ENCODE data around the gene HIF1AN.
A peak's percentile ranks its signal among the peaks of the same experiment; 100 is the strongest.

HIF1AN gene

DNA sequence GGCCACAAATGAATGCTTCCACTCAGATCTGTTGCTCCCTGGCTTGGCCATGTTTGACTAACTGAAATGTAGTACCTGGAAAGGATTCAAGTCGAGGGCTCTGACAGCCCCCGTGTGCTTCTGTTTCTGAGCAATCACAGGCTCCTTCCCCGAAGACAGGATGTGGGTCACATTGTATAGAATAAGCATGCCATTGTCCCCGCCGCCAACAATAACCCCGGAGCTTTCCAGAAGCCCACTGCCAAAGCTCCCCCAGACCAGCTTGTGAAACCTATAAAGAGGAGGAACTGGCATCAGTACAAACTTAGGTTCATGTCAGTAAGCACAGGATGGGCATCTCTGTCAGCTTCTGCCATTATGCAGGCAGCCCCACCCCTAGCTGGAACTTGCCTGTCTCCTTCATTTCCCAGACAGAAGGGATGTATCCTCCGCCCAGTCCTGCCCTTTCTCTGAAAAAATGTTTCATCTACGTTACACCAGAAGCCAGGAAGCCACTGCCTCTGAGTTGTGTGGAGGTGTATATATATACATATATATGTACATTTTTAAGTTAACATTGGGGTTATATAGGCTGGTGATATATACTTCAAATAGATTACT is 26.4 kb upstream of the HIF1AN start:
- no peak for DNase-seq (ENCODE audit: low spot score)
- TF ChIP-seq CTCF (IDR thresholded peaks at IDR 0.05; ENCODE audit: extremely low read depth, missing control alignments), result no peak

- no peak for TF ChIP-seq CTCF (IDR thresholded peaks at IDR 0.05; ENCODE audit: extremely low read depth, missing control alignments)
- DNase-seq (ENCODE audit: low spot score), result no peak
Measured at GRCh38 chr10:100510533-100511308, 25.0 kb upstream of the HIF1AN start.

- TF ChIP-seq CTCF (IDR thresholded peaks at IDR 0.05; ENCODE audit: extremely low read depth, missing control alignments), result no peak
- no peak for DNase-seq (ENCODE audit: low spot score)
Measured at GRCh38 chr10:100515612-100516011, 20.1 kb upstream of the HIF1AN start.

DNA sequence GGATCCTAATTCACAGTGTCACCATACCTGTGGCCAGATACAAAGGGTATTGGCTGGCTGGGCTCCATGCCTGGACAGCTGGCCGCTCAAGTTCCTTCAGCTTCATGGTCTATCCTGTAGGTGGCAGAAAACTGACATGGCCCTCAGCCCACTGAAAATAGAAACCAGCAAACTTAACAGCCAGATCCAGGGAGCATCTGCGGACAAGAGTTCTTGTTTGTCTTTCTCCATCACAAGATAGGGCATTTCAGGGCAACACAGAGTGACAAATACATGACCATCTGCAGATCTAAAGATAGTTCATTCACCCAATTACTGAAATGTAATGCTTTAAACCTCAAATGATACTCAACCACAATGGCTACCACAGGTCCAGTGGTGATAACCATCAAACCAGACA is 18.9 kb upstream of the HIF1AN start:
- TF ChIP-seq CTCF (IDR thresholded peaks at IDR 0.05; ENCODE audit: extremely low read depth, missing control alignments), result no peak
- no peak for DNase-seq (ENCODE audit: low spot score)

- peak; percentile 74 for DNase-seq (ENCODE audit: low spot score)
- peak; percentile 75 for TF ChIP-seq CTCF (IDR thresholded peaks at IDR 0.05; ENCODE audit: extremely low read depth, missing control alignments)
Measured at GRCh38 chr10:100518761-100519241, 16.9 kb upstream of the HIF1AN start.

- no peak for TF ChIP-seq CTCF (IDR thresholded peaks at IDR 0.05; ENCODE audit: extremely low read depth, missing control alignments)
- DNase-seq (ENCODE audit: low spot score), result no peak
Measured at GRCh38 chr10:100519311-100520051, 16.3 kb upstream of the HIF1AN start, which contains the start of gene SEC31B. Gene SEC31B (minus strand): TSS chr10:100519861. CDS start chr10:100516952, 2,909 bp downstream.

- no peak for TF ChIP-seq CTCF (IDR thresholded peaks at IDR 0.05; ENCODE audit: extremely low read depth, missing control alignments)
- no peak for DNase-seq (ENCODE audit: low spot score)
Measured at GRCh38 chr10:100520811-100521210, 14.9 kb upstream of the HIF1AN start.

All from GM20000 (cell line).